Fibroblast of villous mesenchyme (primary cell): ENCODE measurements around the gene DAB2IP. TPM values are rescaled to one million over a fixed set of nuclear protein-coding genes. Genes with fewer than 3 reads are reported as not detected.

Source experiments
- DNase-seq: peaks from one replicate; pipeline ENCODE4 v3.0.0-alpha.2; 2010; ENCODE audit warnings: low read depth
- H3K4me3 ChIP-seq: 2 replicates; pipeline ENCODE4 v1.5.1; 2011; ENCODE audit warnings: low read depth, mild to moderate bottlenecking, low read length
- total RNA-seq: library from RNA; depleted of rRNA; stranded (reverse); fragments of >200 nt; gene quantifications from 2 replicates; pipeline ENCODE4 v1.2.3, GENCODE V29; 2012
- TF ChIP-seq, protein P1 (sequence below): IDR thresholded peaks from 2 replicates; pipeline ENCODE4 v1.5.1; 2012; ENCODE audit warnings: low read depth, mild to moderate bottlenecking, low read length; ENCODE audit not compliant: insufficient read depth

The DAB2IP gene
- total RNA-seq, 1 donor: 47.9 TPM

DNA sequence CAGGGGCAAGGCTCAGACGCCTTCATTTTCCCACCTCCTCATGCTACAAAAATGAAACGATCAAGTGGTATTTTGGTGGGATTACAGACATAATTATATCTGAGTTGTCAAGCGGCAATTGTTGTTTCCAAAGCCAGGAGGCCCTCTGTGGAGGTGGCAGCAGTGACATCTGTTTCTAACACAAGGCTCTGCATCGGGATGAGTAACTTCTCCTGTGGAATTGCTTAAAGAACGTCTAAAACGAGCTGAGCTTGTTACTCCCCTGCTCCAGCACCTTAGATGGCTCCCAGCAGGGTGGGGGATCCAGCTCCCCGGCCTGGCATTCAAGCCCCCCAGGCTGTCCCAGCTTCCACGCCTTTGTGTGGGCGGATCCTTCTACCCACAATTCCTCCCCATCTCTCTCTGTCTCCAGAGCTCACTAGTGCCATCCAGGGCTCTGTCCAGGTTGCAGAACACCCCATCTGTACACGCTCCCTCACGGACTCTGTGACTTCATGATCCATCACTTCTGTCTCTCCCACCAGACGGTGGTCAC is 36.8 kb downstream of the DAB2IP start:
- no peak overlapping the region for H3K4me3 ChIP-seq
- no peak for DNase-seq
- TF ChIP-seq, protein P1, sequence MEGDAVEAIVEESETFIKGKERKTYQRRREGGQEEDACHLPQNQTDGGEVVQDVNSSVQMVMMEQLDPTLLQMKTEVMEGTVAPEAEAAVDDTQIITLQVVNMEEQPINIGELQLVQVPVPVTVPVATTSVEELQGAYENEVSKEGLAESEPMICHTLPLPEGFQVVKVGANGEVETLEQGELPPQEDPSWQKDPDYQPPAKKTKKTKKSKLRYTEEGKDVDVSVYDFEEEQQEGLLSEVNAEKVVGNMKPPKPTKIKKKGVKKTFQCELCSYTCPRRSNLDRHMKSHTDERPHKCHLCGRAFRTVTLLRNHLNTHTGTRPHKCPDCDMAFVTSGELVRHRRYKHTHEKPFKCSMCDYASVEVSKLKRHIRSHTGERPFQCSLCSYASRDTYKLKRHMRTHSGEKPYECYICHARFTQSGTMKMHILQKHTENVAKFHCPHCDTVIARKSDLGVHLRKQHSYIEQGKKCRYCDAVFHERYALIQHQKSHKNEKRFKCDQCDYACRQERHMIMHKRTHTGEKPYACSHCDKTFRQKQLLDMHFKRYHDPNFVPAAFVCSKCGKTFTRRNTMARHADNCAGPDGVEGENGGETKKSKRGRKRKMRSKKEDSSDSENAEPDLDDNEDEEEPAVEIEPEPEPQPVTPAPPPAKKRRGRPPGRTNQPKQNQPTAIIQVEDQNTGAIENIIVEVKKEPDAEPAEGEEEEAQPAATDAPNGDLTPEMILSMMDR: no peak

DNA sequence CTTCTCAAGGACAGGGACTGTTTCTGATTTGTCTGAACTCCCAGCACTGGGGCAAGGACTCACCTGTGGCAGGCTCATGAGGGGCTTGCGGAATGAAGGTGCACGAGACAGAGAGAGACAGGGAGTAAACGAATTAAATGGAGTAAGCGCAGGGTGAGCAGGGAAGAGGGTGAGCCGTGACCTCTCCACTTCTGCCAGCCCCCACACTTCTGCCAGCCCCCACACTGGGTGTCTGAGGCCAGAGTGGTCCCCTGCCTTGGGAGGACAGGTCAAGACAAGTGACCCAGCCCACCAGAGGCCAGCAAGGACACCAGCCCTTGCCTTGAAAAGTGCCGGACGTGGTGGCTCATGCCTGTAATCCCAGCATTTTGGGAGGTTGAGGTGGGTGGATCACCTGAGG is 37.2 kb downstream of the DAB2IP start:
- H3K4me3 ChIP-seq: no peak overlapping the region
- TF ChIP-seq, protein P1: no peak
- DNase-seq: no peak

DNA sequence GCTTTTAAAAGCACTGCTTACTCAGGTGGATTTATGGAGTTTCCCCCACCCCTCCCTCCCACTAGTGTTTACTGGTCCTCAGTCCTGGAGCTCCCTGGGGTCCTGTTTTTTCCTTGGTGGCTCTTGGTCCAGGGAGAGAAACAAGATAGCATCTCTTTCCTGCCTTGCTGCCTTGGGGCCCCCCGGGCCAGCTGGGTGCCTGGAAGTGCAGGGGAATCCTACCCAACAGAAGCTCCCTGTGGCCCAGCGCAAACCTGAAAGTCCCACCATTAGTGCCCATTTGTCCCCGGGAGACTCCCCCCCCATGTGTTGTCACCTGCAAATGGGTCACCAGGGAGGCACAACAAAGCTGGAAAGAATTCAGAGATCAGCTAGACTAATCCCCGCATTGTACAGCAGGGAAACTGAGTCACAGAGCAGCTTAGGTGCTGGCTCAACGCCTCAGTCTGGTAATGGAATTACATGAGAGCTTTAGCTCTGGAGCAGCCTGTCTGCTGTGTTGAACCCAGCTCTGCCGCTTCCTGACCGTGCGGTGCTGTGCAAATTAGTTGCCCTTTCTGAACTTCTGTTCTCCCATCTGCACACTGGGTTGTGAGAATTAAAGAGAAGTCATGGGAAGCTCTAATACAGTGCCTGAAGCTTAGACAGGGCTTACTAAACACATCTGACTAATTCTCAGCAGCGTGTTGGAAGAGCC is 38.2 kb downstream of the DAB2IP start:
- no peak overlapping the region for H3K4me3 ChIP-seq
- DNase-seq: no peak
- TF ChIP-seq, protein P1: no peak

DNA sequence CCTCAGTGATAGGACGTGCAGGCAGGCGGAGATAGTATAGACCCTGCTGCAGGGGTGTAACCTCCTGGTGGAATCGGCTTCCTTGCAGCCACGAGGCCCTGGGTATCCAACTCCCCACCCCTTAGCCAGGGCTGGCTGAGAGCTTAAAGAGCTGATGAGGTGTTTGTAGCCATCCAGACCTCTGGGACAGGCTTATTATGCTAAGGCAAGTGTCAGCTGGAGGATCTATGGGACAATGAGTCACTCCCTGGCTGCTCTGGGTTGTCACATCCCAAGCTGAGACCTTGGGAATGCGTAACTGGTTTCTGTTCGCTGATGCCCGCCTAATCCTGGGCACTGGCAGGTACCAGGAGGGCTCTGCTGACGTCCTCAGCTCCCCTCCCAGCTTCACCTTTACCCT is 38.9 kb downstream of the DAB2IP start:
- no peak overlapping the region for H3K4me3 ChIP-seq
- TF ChIP-seq, protein P1: no peak
- no peak for DNase-seq

DNA sequence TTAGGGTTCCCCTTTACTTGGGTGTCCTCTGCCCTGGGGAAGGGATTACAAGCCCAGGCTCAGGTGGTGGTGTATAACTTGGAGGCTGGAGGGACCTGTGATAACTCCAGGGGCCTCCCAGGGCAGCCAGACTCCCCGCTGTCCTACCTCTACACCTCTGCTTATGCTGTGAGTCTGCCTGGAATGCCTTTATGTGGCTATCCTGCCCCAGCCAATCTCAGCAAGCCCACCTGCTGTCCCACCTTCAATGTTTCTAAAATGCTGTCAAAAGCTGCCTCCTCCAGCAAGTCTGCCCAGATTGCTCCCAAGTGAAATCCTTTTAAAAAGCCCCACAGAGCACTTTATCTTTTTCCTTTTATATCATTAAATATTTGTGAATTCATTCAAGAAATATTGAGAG is 39.3 kb downstream of the DAB2IP start:
- TF ChIP-seq, protein P1: no peak
- H3K4me3 ChIP-seq: no peak overlapping the region
- no peak for DNase-seq

DNA sequence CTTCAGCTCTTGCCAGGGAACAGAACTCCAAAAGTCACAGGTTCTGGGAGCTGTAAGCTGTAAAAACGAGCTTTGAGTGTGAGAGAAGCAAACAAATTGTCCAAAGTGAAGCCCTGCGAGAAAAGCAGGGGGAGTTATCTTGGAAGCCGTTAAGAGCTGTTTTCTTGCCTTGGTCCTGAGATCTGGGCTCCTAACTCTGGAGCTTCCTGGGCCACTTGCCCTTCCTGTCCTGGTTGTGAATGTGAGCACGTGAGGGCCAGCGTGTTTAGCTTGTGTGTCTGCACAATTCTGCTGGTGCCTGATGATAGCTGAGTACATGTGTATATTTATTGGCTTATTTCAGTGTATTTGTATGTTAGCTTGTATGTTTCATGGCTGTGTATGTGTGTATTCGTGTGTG is 40.5 kb downstream of the DAB2IP start:
- DNase-seq: peak; percentile 28
- TF ChIP-seq, protein P1: no peak
- H3K4me3 ChIP-seq: no peak overlapping the region
